AG10803 (cell line): ENCODE data around the gene OPN1MW2.
"Not testable (repeated sequence)": the region's sequence is repeated elsewhere in the genome, so short reads cannot be mapped to it uniquely, and the experiment has no call there.

Source experiments
- DNase-seq: peaks from one replicate; pipeline ENCODE4 v3.0.0; 2010; ENCODE audit warnings: low read depth
- H3K4me3 ChIP-seq: 2 replicates; pipeline ENCODE4 v1.5.1; 2011; ENCODE audit warnings: mild to moderate bottlenecking, low read length, control low read depth

OPN1MW2 gene

DNA sequence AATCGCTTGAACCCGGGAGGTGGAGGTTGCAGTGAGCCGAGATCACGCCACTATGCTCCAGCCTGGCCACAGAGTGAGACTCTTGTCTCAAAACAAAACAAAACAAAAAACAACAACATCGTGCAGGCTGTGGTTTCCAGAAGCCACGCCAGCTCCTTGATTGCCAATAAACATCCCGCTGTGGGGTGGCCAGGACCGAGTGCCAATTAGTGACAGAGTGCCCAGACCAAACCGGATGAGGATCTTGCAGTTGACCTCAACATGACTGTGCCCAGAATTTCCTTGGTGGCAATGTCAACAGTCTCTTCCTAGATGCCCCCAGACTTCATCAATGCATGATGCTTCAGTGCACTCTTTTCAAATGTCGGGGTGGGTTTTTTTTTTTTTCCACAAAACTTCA lies 39.2 kb downstream of the OPN1MW2 start:
- DNase-seq, H3K4me3 ChIP-seq: not testable (repeated sequence)

DNA sequence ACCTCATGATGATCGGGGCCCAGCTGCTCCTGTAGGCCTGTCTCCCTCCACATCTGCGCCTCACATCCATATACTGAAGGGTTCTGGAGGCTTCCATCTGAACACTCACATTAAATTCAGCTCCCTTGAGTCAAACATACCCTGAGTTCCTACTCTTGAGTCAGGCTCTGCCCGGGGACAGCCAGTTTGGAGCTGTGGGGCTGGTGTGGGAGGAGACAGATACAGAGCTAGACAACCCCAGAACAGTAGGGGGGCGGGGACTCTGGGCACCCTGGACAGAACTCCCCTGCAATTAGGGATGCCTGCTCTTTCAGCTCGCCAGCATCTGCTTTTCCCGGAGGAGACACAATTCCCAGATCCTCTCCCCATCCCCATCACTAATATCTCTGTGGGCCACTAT lies 43.5 kb downstream of the OPN1MW2 start:
- not testable (repeated sequence) for DNase-seq, H3K4me3 ChIP-seq

DNA sequence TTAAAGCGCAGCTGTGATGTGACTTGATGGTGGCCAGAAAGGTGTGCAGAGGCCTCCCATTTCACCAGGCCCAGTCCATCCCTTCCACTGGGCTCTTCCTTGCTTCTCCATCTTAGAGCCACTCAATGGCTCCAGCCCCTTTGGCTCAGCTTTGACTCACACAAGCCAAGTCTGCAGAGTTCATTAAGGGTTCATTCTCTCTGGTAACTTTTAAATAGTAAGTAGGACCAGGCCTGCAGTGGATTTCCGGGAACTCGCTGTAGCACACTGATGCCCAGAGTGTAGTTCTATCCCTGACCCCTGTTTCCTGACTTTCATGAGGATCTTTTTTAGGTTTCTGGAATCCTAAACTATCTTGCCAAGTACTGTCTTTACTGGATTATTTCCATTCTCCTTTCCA lies 49.7 kb downstream of the OPN1MW2 start:
- H3K4me3 ChIP-seq, DNase-seq: not testable (repeated sequence)
